Thoracic aorta (tissue), 2 donors: ENCODE measurements around the gene OPA1. TPM values are rescaled to one million over a fixed set of nuclear protein-coding genes. Genes with fewer than 3 reads are reported as not detected.

Source experiments
- ATAC-seq: fragments of 150-250 bp; one replicate; pipeline ENCODE4 v1.8.0; 2017; ENCODE audit warnings: low read depth; ENCODE audit not compliant: insufficient number of reproducible peaks, low FRiP score
- DNase-seq: peaks from one replicate; pipeline ENCODE4 v3.0.0-alpha.2; 2020; ENCODE audit warnings: low spot score
- H3K27ac ChIP-seq, 2 donors: fragments of 200-600 bp; sonication (generic); 1 replicate in 1 of 2; 2 replicates in 1 of 2; pipeline ENCODE4 v1.5.1; 2016; ENCODE audit warnings: mild to moderate bottlenecking in 2 of 2, moderate library complexity in 2 of 2
- H3K27me3 ChIP-seq: fragments of 200-600 bp; sonication (generic); replicated peaks from 2 replicates; pipeline ENCODE4 v1.6.0; 2016; ENCODE audit warnings: mild to moderate bottlenecking; ENCODE audit not compliant: insufficient read depth
- H3K36me3 ChIP-seq: fragments of 200-600 bp; sonication (generic); one replicate; pipeline ENCODE4 v1.5.1; 2016
- H3K4me1 ChIP-seq, 2 donors: fragments of 200-600 bp; sonication (generic); 1 replicate in 1 of 2; 2 replicates in 1 of 2; pipeline versions ENCODE4 v1.5.1 to v1.6.0; 2016; ENCODE audit warnings: low read depth in 2 of 2, mild to moderate bottlenecking in 1 of 2; ENCODE audit not compliant: control insufficient read depth in 1 of 2
- H3K4me3 ChIP-seq: fragments of 200-600 bp; sonication (generic); 2 replicates; pipeline ENCODE4 v1.5.1; 2016; ENCODE audit warnings: mild to moderate bottlenecking
- H3K9me3 ChIP-seq: fragments of 200-600 bp; sonication (generic); 2 replicates; pipeline ENCODE4 v1.5.1; 2016
- total RNA-seq, 2 donors: library from RNA; depleted of rRNA; stranded (reverse); fragments of >200 nt; gene quantifications; one replicate each; pipeline versions ENCODE4 v1.1.0 to v1.2.3, GENCODE V29; 2016
- TF ChIP-seq, protein P1 (sequence below): fragments of 200-600 bp; sonication (generic); IDR thresholded peaks from one replicate; pipeline ENCODE4 v1.5.1; 2019; ENCODE audit warnings: antibody characterized with exemption

The OPA1 gene
- total RNA-seq, 2 donors from 2014 or later, result 34.0 to 43.8 TPM

DNA sequence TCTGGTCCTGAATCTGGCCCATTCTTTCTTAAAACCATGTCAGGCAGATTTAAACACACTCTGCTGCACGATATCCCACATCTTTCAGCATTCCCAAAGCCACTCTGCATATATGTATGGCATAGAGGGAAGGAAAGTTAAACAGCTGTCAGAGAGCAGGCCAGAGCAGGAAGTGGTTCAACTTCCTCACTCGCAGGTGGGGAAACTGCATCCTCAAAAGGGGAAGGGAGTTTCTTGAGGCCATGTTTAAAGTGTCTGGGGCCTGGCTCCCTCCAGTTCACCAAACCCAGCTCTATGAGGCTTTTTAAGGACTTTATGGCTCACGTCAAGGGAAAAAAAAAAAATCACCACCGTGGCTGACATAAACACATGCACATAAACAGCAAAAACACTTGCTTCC is 123.1 kb downstream of the OPA1 start:
- no peaks in the 10 kb centered on the region for H3K27me3 ChIP-seq
- no peaks in the 10 kb centered on the region for H3K36me3 ChIP-seq
- ATAC-seq (no peak), DNase-seq (no peak)
- no peaks in the 10 kb centered on the region for H3K4me1 ChIP-seq
- H3K9me3 ChIP-seq, result peaks cover 5% of the 10 kb centered on the region
- TF ChIP-seq, protein P1, sequence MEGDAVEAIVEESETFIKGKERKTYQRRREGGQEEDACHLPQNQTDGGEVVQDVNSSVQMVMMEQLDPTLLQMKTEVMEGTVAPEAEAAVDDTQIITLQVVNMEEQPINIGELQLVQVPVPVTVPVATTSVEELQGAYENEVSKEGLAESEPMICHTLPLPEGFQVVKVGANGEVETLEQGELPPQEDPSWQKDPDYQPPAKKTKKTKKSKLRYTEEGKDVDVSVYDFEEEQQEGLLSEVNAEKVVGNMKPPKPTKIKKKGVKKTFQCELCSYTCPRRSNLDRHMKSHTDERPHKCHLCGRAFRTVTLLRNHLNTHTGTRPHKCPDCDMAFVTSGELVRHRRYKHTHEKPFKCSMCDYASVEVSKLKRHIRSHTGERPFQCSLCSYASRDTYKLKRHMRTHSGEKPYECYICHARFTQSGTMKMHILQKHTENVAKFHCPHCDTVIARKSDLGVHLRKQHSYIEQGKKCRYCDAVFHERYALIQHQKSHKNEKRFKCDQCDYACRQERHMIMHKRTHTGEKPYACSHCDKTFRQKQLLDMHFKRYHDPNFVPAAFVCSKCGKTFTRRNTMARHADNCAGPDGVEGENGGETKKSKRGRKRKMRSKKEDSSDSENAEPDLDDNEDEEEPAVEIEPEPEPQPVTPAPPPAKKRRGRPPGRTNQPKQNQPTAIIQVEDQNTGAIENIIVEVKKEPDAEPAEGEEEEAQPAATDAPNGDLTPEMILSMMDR, result no peak
- H3K27ac ChIP-seq, result no peak overlapping the region
- no peak overlapping the region for H3K4me3 ChIP-seq

DNA sequence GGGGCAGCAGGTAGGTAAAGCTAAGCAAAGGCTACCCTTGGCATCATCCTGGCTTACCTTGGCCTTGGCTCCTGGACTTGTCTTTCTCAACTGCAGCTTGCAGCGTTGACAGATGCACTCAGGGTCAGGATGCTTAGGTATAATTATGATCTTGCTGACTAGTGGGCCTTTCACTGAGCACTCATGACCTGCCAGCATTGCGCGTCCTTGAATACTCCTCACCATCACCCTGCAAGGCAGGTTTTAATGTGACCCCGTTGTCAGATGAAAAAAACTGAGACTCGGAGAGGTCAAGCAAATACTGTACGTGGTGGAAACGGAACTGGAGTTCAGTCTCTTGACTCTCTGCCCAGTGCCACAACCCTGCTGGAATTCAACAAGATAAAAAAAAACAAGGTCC is 126.7 kb downstream of the OPA1 start:
- no peak for DNase-seq
- H3K4me3 ChIP-seq, result no peak overlapping the region
- no peaks in the 10 kb centered on the region for H3K4me1 ChIP-seq
- TF ChIP-seq, protein P1, result no peak
- no peaks in the 10 kb centered on the region for H3K27me3 ChIP-seq
- no peaks in the 10 kb centered on the region for H3K36me3 ChIP-seq
- no peak for ATAC-seq
- H3K27ac ChIP-seq, result no peak overlapping the region
- peaks cover 2% of the 10 kb centered on the region for H3K9me3 ChIP-seq

DNA sequence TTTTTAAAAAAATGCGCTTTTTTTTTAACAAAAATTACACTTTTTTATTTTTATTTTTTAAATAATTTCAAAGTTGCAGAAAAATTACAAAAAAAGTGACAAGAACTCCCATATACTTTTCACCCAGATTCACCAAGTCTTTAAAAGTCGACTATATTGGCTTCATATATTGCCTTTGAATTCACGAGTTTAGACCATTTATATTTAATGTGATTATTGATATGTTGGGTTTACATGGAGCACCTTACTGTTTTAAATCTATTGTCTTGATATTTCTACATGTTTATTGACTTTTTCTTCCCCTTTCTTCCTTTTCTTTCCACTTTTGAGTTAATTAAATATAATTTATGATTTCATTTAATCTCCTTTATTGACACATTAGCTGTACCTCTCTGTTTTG is 127.2 kb downstream of the OPA1 start:
- no peaks in the 10 kb centered on the region for H3K36me3 ChIP-seq
- ATAC-seq (no peak), DNase-seq (no peak)
- H3K9me3 ChIP-seq, result no peaks in the 10 kb centered on the region
- no peaks in the 10 kb centered on the region for H3K4me1 ChIP-seq
- H3K27me3 ChIP-seq, result no peaks in the 10 kb centered on the region
- H3K27ac ChIP-seq, result no peak overlapping the region
- TF ChIP-seq, protein P1, result no peak
- no peak overlapping the region for H3K4me3 ChIP-seq

DNA sequence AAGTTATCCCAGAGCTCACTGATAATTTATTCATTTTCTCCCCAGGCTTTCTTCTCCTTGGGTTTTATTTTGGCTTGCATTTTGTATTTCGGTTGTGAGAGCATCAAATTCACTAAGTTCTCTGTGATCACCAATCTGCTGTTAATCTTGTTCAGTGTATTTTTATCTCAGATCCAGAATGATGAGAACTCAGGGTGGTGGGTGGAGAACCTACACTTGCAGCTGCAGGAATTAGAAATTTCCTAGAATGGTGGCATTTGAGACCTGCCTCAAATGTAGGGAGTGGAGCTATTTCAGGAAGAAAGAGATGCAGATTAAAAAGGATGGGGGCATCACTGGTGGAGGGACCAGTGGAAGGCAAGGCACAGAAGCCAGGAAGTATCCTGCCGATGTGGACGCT is 129.6 kb downstream of the OPA1 start:
- Histone ChIP-seq H3K27me3 (no peaks in the 10 kb centered on the region), H3K27ac (no peak overlapping the region)
- TF ChIP-seq, protein P1, result no peak

DNA sequence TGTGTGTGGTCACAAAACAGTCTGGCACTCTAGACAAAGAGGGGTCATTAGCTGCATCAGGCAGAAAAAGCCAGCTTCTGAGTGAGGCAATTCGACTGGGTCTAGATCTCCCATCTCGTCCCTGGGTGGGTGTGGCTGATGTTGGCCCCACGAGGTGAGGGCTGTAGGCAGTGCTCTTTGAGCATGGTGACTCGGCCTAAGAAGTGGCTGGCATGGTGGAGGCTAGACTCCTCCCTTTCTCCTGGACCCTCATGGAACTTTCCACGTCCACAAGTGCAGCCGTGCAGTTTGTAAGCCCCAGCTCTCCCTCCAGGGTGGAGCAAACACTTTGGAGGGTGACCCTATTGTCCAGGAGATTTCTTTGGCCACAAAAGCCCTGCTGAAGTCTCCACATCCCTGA is 134.1 kb downstream of the OPA1 start:
- H3K4me1 ChIP-seq, result no peaks in the 10 kb centered on the region
- H3K36me3 ChIP-seq, result no peaks in the 10 kb centered on the region
- H3K4me3 ChIP-seq, result no peak overlapping the region
- DNase-seq (no peak), ATAC-seq (no peak)
- H3K9me3 ChIP-seq, result no peaks in the 10 kb centered on the region
- H3K27me3 ChIP-seq, result no peaks in the 10 kb centered on the region
- TF ChIP-seq, protein P1, result no peak
- H3K27ac ChIP-seq, result no peak overlapping the region

More for the DNA sequence above, 129.6 kb downstream of the OPA1 start:
- Histone ChIP-seq H3K4me1 (no peaks in the 10 kb centered on the region), H3K36me3 (no peaks in the 10 kb centered on the region), H3K9me3 (no peaks in the 10 kb centered on the region), H3K4me3 (no peak overlapping the region)
- no peak for DNase-seq
- ATAC-seq, result no peak
